Measurements from ENCODE around the gene DLD.
"Not testable (repeated sequence)": the region's sequence is repeated elsewhere in the genome, so short reads cannot be mapped to it uniquely, and the experiment has no call there.

DLD gene, protein sequence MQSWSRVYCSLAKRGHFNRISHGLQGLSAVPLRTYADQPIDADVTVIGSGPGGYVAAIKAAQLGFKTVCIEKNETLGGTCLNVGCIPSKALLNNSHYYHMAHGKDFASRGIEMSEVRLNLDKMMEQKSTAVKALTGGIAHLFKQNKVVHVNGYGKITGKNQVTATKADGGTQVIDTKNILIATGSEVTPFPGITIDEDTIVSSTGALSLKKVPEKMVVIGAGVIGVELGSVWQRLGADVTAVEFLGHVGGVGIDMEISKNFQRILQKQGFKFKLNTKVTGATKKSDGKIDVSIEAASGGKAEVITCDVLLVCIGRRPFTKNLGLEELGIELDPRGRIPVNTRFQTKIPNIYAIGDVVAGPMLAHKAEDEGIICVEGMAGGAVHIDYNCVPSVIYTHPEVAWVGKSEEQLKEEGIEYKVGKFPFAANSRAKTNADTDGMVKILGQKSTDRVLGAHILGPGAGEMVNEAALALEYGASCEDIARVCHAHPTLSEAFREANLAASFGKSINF

DNA sequence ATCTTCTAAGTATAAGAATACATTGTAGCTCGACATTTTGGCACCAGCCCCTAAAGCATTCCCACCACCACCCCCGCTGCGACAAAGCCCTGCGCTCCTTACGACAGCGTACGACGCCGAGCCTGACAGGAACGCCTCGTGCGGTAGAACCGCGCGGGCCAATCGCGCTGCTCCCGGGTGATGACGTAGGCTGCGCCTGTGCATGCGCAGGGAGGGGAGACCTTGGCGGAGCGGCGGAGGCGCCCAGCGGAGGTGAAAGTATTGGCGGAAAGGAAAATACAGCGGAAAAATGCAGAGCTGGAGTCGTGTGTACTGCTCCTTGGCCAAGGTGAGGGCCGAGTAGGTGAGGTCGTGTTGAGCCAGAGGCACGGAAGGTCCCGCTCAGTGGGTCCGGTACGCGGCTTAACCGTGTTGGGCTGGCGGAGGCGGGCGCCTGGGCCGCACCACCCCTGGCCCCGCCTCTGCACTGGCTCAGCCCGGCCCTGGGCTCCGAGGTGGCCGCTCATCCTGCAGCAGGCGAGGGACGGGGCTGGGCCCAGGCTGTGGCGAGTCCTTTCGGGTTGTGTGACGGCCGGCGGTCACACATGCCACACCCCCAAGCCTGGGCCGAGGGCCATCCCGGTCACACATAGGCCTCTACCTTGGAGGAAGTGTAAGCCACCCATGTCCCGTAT lies at the start of gene DLD:
TSS of gene DLD (plus strand) at position 222 of the 674 bp plus-strand sequence. CDS start at position 290, 68 bp downstream.
- peak; percentile 61 for FAIRE-seq

- no peak for FAIRE-seq
These were observed 48.8 kb upstream of the DLD start for GRCh38 chr7:107842213-107842612.

DNA sequence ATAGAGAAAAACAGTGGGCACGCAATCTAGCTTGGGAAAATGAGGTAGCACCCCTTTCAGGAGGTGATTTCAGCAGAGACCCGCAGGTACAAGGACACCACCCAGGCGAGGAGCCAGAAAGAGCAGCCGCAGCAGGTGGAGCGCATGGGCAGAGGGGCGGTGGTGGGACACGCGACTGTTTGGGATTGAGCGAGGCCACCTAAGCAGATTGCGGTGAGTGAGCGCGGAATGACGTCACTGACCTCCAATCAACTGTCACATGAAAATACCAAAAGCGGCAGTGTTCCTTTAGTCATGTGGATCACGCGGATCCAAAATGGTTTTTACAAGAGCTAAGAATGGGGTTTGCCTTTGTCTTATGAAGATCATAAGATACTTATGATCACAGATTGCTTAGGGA lies 47.8 kb upstream of the DLD start:
- no peak for FAIRE-seq

DNA sequence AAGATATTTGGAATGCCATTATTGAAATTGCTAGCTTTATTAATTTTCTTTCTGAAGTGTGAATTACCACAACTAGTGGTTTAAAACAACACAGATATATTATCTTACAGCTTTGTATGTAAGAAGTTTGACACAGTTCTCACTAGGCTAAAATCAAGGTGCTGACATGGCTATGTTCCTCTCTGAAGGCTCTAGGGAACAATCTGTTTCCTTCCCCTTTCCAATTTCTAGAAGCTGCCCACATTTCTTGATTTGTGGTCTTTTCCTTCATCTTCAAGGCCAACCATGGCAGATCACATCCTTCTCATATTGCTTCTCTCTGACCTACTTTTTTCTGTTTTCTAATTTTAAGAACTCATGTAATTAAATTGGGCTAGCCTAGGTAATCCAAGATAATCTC lies 44.7 kb upstream of the DLD start:
- no peak for FAIRE-seq

DNA sequence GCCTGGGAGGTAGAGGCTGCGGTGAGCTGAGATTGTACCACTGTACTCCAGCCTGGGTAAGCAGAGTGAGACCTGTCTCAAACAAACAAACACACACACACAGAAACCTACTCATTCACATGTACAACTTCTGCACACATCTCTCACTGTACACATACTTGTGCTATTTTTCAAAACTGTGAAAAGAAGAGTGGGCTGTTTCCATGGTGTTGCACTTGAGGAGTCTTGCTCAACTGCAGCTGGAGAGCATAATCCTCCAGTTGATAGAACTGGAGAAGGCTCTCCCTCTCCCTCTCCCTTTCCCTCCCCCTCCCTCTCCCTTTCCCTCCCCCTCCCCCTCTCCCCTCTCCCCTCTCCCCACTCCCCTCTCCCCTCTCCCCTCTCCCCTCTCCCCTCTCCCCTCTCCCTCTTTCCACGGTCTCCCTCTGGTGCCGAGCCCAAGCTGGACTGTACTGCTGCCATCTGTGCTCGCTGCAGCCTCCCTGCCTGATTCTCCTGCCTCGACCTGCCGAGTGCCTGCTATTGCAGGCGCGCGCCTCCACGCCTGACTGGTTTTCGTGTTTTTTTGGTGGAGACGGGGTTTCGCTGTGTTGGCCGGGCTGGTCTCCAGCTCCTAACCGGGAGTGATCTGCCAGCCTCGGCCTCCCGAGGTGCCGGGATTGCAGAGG lies 43.7 kb upstream of the DLD start:
- no peak for FAIRE-seq

GRCh38 chr7:107847836-107848175 lies 43.2 kb upstream of the DLD start:
- FAIRE-seq, result not testable (repeated sequence)

DNA sequence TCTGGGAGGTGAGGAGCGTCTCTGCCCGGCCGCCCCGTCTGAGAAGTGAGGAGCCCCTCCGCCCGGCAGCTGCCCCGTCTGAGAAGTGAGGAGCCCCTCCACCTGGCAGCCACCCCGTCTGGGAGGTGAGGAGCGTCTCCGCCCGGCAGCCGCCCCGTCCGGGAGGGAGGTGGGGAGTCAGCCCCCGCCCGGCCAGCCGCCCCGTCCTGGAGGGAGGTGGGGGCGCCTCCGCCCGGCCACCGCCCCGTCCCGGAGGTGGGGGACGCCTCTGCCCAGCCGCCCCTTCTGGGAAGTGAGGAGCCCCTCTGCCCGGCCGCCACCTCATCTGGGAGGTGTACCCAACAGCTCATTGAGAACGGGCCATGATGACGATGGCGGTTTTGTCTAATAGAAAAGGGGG lies 42.8 kb upstream of the DLD start:
- not testable (repeated sequence) for FAIRE-seq

GRCh38 chr7:107850216-107850615 lies 40.8 kb upstream of the DLD start:
- no peak for FAIRE-seq

DNA sequence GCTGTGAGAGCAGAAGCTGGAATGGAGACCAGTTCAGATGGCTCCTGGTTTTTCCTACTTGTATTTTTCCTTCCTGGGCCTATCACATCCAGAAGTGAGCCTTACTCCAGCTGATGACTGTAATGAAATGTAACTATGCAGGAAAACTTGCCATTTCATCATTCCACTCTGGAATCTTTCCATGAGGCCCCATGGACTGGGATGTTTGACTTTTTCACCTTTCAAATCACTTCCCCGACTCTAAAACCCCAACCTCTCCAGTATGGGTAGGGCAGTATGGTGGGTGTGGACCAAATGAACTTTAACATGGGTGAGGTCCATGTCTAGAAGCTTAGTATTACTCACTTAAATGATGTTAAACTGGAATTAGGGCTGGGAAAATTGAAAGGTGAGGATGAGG lies 40.3 kb upstream of the DLD start:
- FAIRE-seq, result no peak

GRCh38 chr7:107854454-107854853 lies 36.5 kb upstream of the DLD start:
- FAIRE-seq, result no peak

GRCh38 chr7:107854989-107855388 lies 36.0 kb upstream of the DLD start:
- FAIRE-seq, result no peak

- FAIRE-seq, result no peak
These were observed 34.0 kb upstream of the DLD start for GRCh38 chr7:107856806-107857540.

GRCh38 chr7:107857541-107857912 lies 33.5 kb upstream of the DLD start:
- FAIRE-seq, result no peak

DNA sequence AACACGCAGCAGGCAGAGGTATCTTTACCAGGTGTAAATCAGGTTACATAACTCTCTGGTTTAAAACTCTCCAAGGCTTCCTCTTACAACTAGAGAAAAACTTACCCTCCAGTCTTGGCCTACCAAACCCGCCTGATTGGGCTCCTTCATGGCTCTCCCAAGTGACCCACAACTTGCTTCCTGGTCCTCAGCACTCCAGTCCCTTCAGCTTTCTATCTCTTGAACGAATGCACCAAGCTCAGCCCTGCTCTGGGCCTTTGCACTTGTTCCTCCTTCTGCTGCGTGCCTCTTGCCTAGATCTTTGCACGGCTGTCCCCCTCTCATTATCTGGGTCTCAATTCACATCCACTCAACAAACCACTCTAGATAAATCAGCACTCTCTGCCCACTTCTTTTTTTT lies 32.7 kb upstream of the DLD start:
- FAIRE-seq, result no peak

DNA sequence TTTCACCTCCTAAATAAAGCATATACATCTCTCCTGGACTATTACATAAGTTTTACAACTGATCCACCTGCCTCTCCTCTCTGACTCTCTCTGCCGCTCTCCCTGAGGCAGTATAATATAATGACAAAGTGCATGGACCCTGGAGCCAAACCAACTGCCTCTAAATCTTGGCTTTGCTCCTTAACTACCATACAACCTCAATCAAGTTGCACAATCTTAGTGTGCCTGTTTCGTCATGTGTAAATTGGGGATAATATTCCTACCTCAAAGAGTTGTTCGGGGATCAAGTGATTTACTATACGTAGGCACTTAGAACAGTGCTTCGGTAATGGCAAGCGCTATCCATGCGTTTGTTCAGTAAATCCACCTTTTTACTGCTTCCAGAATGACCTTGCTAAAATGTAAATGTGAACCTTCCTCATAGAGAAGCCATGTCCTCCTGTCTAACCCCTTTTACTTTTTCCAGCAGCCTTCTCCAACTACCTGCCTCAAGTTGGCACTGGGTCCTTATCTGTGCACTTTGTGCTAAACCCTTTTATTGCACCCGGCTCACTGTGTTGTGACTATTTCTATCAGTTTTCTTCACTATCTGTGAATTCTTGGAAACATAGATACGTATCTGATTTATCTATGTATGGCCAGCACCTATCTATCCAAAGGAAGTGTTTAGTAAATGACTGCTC lies 30.6 kb upstream of the DLD start:
- FAIRE-seq, result no peak

GRCh38 chr7:107860981-107861652 lies 29.9 kb upstream of the DLD start:
- FAIRE-seq, result no peak

GRCh38 chr7:107865956-107866775 lies 24.8 kb upstream of the DLD start:
- no peak for FAIRE-seq

DNA sequence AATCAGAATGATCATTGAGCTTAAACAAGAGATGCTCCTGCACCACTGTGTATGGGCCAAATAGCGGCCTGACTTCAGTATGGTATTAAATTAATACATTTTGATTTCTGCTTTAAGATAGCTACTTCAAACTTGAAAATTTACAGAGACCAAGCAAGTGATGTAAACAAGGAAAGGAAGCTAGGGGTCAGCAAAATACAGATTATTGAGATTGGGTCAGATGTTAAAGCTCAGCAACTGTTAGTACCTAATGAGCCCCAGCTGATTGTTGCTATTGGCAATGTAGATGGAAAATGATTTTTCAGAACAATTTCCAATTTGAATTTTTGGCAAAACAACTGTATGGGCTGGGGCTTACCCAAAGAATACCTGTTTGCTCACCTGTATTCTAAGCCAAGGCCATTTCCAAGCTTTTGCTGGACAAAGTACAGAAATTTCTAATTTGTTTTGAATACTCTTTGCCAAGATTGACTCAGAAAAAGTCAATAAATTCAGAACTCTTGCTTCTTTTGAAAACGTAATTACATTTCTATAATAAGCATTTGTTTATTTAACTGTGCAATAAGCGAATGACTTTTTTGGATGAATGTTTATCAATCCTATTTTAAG lies 23.0 kb upstream of the DLD start:
- FAIRE-seq, result no peak

DNA sequence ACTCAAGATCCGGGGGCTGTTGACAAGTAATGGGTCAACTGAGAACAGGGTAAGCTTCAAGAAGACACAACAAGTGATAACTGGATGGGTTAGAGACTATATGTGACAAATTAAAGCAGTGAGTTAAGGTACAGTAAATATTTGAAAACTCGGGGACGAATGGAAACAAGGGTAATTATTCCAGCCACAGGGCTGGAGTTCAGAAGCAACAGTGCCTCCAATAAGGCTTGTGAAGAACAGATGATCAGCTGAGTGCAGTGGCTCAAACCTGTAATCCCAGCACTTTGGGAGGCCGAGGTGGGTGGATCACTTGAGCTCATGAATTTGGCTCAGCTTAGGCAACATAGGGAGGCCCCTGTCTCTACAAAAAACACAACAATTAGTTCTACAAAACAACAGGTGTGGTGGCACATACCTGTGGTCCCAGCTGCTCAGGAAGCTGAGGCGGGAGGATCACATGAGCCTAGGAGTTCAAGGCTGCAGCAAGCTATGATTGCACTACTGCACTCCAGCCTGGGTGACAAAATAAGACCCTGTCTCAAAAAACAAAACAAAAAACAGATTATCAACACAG lies 20.5 kb upstream of the DLD start:
- FAIRE-seq, result no peak

- FAIRE-seq, result no peak
These were observed 16.9 kb upstream of the DLD start for GRCh38 chr7:107874111-107874510.

Data from endometrium (tissue), 2 donors.